Kidney (tissue), 14 donors: ENCODE data around the gene BAZ1A. TPM values are rescaled to one million over a fixed set of nuclear protein-coding genes. Genes with fewer than 3 reads are reported as not detected.

Experiments used
- DNase-seq, 5 donors: peaks; one replicate each; pipeline ENCODE4 v3.0.0-alpha.2; 2013 to 2020
- FAIRE-seq: peaks from 2 replicates; lab custom pipeline; 2012; peaks lifted over from hg19 to GRCh38; lab: Jason Lieb, UNC
- H3K27ac ChIP-seq, 2 donors: one replicate each; pipeline ENCODE4 v1.7.0; 2013; ENCODE audit warnings: low read depth in 2 of 2, low read length in 2 of 2, inconsistent platforms in 1 of 2
- H3K27me3 ChIP-seq: one replicate; pipeline ENCODE4 v1.7.1; 2013; ENCODE audit warnings: low read length, inconsistent platforms; ENCODE audit not compliant: control insufficient read depth, insufficient read depth
- H3K36me3 ChIP-seq, 3 donors: one replicate each; pipeline versions ENCODE4 v1.7.0 to v1.7.1; 2013; ENCODE audit warnings: low read length in 3 of 3, control low read depth in 1 of 3, inconsistent platforms in 1 of 3; ENCODE audit not compliant: insufficient read depth in 3 of 3, control insufficient read depth in 2 of 3
- H3K4me1 ChIP-seq, 3 donors: one replicate each; pipeline versions ENCODE4 v1.7.0 to v1.7.1; 2013; ENCODE audit warnings: low read length in 3 of 3, inconsistent platforms in 1 of 3, low read depth in 1 of 3; ENCODE audit not compliant: control insufficient read depth in 2 of 3, insufficient read depth in 2 of 3
- H3K4me3 ChIP-seq, 3 donors: one replicate each; pipeline versions ENCODE4 v1.7.0 to v1.8.1; 2013; ENCODE audit warnings: low read length in 3 of 3, control low read depth in 1 of 3, inconsistent platforms in 1 of 3
- H3K9ac ChIP-seq, 3 donors: one replicate each; pipeline versions ENCODE4 v1.7.0 to v1.7.1; 2013; ENCODE audit warnings: low read length in 3 of 3, control low read depth in 1 of 3, inconsistent platforms in 1 of 3
- H3K9me3 ChIP-seq, 3 donors: one replicate each; pipeline versions ENCODE4 v1.7.0 to v1.7.1; 2013; ENCODE audit warnings: low read length in 3 of 3, control low read depth in 1 of 3, inconsistent platforms in 1 of 3; ENCODE audit not compliant: control insufficient read depth in 2 of 3, insufficient read depth in 1 of 3
- intact Hi-C: fragments of 100-400 bp; cut with DNase I; formaldehyde crosslinking; loops from one replicate; pipeline ENCODE4 v1.11.1; 2022
- polyA plus RNA-seq: library from polyadenylated mRNA; stranded (reverse); fragments of 350-450 nt; fragmentation: Illumina TruSeq; extraction: RNeasy Lipid Tissue Mini Kit (QIAGEN cat#74804); gene quantifications from one replicate; pipeline ENCODE4 v1.2.3, GENCODE V29; 2014; ENCODE audit warnings: low read depth, low replicate concordance; ENCODE audit not compliant: insufficient read depth
- total RNA-seq: library from RNA; stranded (reverse); fragmentation: NEBNext Ultra II Directional; extraction: Animal tissue kit (Norgen Biotek cat#: 25700); gene quantifications from one replicate; pipeline ENCODE4 v1.2.1, GENCODE V29; 2021
- TF ChIP-seq, protein P1 (sequence below): IDR thresholded peaks from 3 replicates; pipeline ENCODE4 v1.5.1; 2012; ENCODE audit warnings: mild to moderate bottlenecking, moderate library complexity, borderline replicate concordance; ENCODE audit not compliant: insufficient read depth; ENCODE audit errors: extremely low read depth
- donor health status: control.
- donor health status: control.
- donor health status: control.
- donor health status: control.
- donor health status: control.
- donor health status: DM: yes; HTN: yes; CAD: no.
- donor health status: Normal renal cell carcinoma (clear cell type).

Gene BAZ1A
- total and polyA plus RNA-seq, 2 donors from 2014 or later = 3.1 to 20.8 TPM

DNA sequence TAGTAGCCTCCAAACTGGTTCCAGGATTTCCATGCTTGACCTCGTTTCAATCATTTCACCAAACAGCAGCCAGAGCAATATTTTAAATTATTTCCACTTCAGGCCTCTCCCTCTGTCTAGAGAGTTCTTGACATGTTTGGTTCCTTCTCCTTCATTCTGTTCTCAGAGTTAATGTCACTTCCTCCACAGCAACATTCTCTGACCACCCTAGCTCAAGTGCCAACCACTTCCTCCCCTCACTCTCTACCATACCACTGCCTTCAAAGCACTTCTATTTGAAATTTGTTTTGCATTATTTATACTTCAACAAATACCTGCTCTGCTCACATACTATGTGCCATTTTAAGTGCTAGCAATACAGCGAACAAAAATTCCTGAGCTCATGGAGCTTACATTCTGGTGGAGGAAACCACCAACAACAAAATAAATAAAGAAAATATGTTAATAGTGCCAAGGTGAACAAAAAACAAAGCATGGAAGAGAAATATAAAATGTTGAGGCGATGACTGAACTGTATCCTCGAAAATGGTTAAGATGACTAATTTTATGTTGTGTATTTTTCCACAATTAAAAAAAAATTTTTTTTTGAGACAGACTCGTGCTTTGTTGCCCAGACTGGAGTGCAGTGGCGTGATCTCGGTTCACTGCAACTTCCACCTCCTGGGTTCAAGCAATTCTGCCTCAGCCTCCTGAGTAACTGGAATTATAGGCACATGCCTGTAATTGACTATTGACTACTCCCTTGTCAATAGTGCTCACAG, 17.3 kb downstream of the BAZ1A start:
- intact Hi-C loops = no loop called here
- Histone ChIP-seq H3K4me3 (no peak overlapping the region), H3K27me3 (no peaks in the 10 kb centered on the region), H3K36me3 (peaks cover 0 to 2% (median 0%) of the 10 kb centered on the region in 3 donors), H3K4me1 (no peaks in the 10 kb centered on the region), H3K27ac (no peak overlapping the region), H3K9me3 (no peaks in the 10 kb centered on the region), H3K9ac (no peak overlapping the region)
- DNase-seq (no peak), FAIRE-seq (no peak)
- TF ChIP-seq, protein P1, sequence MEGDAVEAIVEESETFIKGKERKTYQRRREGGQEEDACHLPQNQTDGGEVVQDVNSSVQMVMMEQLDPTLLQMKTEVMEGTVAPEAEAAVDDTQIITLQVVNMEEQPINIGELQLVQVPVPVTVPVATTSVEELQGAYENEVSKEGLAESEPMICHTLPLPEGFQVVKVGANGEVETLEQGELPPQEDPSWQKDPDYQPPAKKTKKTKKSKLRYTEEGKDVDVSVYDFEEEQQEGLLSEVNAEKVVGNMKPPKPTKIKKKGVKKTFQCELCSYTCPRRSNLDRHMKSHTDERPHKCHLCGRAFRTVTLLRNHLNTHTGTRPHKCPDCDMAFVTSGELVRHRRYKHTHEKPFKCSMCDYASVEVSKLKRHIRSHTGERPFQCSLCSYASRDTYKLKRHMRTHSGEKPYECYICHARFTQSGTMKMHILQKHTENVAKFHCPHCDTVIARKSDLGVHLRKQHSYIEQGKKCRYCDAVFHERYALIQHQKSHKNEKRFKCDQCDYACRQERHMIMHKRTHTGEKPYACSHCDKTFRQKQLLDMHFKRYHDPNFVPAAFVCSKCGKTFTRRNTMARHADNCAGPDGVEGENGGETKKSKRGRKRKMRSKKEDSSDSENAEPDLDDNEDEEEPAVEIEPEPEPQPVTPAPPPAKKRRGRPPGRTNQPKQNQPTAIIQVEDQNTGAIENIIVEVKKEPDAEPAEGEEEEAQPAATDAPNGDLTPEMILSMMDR = no peak

DNA sequence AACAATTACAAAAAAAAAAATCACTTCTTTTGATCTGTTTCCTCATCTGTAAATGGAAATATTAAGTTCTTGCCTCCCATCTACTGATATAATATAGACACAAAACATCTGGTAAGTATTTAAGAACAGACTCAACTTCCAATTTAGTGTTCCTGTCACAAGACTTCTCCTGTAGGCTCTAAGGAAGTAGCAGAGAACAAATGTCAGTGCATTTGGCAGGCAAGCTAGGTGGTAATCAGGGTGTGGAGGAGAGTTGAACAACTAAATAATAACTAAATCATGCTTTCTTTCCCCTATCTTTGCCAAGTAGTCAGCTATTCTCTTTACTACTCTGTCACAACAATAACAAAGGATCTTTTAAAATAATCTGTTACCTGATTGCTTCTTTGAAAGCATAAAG, 22.1 kb downstream of the BAZ1A start:
- Histone ChIP-seq H3K27ac (no peak overlapping the region), H3K4me1 (no peaks in the 10 kb centered on the region), H3K27me3 (no peaks in the 10 kb centered on the region), H3K9me3 (no peaks in the 10 kb centered on the region), H3K4me3 (no peak overlapping the region), H3K9ac (no peak overlapping the region), H3K36me3 (peaks cover 0 to 5% (median 0%) of the 10 kb centered on the region in 3 donors)
- intact Hi-C loops = no loop called here
- TF ChIP-seq, protein P1 = no peak
- DNase-seq (no peak), FAIRE-seq (no peak)

DNA sequence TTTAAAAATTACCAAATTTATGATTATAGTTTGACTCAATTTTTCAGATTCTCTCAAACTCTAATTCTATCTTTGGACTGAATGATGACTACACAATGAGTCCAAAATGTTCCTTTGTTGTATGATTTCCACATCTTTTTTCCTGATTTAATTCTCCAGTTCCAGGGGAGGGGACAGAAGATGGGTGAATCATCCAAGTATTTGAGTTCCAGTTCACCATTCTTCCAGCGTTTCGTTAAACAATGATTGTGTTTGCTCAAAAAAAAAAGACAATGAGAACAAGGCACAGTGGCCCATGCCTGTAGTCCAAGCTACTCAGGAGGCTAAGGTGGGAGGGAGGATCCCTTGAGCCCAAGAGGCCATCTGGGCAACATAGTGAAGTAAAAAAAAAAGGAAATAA, 23.8 kb downstream of the BAZ1A start:
- FAIRE-seq (no peak), DNase-seq (no peak)
- Histone ChIP-seq H3K36me3 (peaks cover 0 to 5% (median 0%) of the 10 kb centered on the region in 3 donors), H3K27me3 (no peaks in the 10 kb centered on the region), H3K4me1 (no peaks in the 10 kb centered on the region), H3K9me3 (no peaks in the 10 kb centered on the region), H3K27ac (no peak overlapping the region), H3K4me3 (no peak overlapping the region), H3K9ac (no peak overlapping the region)
- intact Hi-C loops = no loop called here
- TF ChIP-seq, protein P1 = no peak
